Limb (tissue), 2 donors: ENCODE data around the gene PRKAR1B.
"Not testable (repeated sequence)": the region's sequence is repeated elsewhere in the genome, so short reads cannot be mapped to it uniquely, and the experiment has no call there.

Source experiments
- DNase-seq, 2 donors: peaks; one replicate each; pipeline ENCODE4 v3.0.0-alpha.2; 2016; ENCODE audit errors: extremely low spot score in 2 of 2

The PRKAR1B gene

GRCh38 chr7:625376-625971 lies 101.6 kb downstream of the PRKAR1B start:
- DNase-seq = no peak

GRCh38 chr7:623464-623863 lies 103.6 kb downstream of the PRKAR1B start:
- no peak for DNase-seq

DNA sequence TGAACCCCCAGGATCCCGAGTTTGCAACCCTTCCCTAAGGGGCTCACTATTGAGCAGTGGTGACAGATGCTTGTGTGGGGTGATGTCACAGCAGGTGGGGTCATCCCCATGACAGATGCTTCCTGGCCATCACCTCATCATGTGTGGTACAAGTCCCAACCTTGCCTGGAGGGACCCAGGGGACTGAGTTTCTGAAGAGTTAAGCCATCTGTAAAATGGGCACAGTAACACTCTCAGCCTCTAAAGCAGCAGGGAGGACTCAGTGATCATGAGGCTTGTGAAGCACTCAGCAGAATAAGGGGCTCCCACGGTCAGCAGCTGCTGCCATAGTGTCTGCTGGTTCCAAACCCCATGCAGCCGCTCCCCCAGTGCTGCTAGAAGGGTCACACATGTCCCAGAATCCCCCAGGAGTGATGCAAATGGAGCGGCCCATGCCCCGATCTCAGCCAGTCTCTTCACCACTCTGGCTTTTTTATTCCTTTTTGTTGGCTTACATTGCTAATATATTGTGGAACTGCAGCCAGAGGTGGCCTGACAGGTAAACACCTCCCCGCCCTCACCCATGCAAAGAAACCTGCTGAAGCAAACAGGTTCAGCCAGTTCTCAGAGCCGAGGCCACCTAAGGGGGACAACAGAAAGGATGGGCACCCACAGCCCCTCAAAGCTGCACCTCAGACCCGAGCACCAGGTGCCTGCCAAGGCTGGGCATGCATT lies 105.4 kb downstream of the PRKAR1B start:
- no peak for DNase-seq

DNA sequence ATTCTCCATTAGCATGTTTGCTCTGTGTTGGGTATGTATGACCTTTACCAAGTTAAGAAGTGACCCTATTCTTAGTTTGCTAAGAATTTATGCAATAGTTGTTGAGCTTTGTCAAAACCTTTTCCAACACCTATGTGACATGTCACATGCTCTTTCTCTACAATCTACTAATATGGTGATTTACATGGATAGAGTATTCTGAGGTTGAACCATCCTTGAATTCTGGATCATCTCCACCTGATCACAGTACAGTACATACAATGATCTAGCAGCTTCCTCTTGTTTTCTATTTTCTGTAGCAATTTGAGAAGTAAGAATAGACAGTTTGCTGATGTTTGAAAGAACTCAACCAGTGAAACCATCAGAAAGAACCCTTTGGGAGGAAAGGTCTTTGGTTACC lies 106.2 kb downstream of the PRKAR1B start:
- DNase-seq = no peak

- no peak for DNase-seq
Measured at GRCh38 chr7:620056-620455, 107.0 kb downstream of the PRKAR1B start.

DNA sequence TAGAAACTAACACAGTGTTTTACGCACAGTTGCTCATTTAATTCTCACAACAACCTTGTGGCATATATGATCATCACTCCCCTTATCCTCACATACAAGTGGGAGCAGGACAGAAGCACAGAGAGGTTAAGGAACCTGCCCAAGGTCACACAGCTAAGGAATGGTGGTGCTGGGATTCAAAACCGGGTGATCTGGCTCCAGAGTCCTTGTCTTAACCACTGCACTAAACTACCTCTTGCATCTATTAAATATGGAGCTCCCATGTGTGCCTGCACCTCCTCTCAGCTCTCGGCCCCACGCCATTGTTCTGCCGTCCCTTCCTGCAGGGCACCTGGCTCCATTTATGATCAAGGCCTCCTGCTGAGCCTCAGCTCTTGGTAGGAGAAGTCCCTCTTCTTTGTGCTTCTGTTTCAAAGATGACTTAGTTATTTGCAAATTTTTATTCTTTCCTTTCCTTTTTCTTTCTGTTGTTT lies 107.7 kb downstream of the PRKAR1B start:
- DNase-seq = no peak

DNA sequence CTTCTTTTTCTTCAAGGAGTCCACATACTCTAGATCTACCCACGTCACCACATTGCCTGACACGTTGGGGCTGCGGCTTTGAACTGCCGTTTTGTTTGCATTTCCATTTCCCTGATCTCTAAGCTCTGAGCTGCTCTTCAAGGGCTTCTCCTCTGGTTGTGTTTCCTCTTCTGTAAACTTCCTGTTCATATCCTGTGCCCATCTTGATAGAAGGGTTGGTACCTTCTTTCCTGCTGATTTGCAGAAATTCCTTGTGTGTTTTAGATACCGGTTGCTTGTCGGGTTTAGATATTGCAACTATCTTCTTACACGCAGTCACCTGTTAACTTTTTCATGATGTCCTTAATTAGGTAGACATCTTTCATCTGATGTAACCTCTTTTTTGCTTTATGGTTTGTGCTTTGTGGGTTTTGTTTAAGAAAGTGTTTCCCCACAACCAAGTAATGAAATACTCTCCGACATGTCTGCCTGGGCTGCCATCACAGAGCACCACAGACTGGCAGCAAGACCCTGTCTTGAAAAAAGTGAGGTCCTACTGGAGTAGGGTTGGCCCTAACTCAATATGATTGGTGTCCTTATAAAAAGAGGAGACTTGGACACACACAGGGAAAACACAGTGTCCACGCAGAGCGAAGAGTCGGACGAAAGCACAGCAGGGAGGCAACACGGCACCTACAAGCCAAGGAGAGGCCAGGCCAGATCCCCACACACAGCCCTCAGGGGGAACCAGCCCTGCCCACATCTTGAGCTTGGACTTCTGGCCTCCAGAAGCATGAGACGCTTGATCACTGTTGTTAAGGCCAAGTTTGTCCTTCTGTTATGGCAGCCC lies 108.3 kb downstream of the PRKAR1B start:
- no peak for DNase-seq

DNA sequence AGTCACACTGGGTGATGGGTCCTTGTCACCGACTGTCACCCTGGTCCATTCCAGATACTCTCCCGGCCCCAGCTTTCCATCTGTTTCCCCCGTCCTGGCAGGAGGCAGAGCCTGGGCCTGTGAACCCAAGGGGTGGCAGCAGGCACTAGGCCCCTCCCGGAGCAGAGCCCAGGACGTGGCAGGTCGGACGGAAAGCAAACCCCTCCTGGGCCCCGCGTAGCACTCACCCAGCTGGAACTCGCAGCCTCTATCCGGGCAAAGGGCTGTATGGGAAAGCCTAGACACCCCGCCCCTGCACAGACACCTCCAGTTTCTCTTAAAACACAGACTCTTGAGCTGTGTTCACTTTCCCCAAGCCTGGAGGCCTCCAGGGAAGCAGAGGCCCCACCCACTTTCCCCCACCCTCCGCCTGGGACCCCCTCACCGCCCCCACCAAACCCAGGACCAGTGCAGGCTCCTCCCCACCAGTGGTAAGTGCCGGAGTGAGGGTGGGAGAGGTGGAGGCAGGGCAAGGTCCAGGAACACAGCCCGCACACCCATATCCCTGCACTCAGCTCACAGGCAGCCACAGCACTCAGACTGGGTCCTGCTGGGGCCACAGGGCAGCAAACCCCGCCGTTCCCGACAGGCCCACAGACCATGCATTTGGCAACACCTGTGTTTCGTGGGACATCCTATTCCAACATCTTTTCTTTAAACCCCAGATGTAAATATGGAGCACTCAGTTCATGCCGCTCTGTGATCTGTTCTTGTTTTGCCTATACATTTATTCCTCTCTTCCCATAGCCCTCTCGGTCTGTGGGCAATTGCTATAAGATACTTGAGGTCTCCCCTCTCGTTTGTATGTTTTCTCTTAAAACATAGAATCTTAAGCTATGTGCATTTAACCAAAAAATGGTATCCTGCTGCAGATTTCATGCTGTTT lies 109.2 kb downstream of the PRKAR1B start:
- no peak for DNase-seq

DNA sequence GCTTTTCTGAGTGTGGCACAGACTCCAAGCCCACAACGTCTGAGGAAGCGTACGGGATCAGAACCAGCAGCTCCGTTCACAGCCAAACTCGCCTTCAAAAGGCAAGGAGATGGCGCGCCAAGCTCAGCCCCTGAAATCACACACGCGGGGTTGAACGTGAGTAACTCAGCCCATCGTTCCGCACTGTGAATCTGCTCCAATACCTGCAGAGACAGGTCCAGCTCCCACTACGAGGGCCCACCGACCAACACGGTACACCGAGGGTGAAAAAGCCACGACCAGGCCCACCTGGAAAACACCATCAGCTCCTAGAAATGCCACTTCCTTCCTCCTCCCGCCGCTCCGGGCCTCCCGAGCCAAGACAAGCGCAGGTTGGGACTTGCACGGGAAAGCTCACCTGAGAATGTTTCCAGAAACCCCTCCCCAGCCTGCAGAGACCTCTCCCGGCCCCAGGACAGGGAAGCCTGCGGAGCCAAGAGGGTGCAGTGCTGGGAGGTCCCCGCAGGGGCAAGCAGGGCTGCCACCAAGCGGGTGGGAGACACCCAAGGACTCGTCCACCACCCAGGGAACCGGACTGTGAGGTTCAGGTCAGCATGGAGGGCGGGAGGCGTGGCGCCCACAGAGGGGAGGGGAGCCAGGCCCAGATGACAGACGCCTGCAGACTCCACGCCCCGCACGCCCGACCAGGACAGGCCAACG lies 113.5 kb downstream of the PRKAR1B start:
- no peak for DNase-seq

DNA sequence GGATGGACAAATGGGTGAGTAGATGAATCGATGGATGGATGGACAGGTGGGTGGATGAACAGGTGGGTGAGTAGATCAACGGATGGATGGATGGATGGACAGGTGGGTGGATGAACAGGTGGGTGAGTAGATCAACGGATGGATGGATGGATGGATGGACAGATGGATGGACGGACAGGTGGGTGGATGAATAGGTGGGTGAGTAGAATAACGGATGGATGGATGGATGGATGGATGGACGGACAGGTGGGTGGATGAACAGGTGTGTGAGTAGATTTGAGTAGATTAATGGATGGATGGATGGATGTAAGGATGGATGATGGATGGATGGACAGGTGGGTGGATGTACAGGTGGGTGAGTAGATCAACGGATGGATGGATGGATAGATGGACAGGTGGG lies 115.2 kb downstream of the PRKAR1B start:
- not testable (repeated sequence) for DNase-seq

DNA sequence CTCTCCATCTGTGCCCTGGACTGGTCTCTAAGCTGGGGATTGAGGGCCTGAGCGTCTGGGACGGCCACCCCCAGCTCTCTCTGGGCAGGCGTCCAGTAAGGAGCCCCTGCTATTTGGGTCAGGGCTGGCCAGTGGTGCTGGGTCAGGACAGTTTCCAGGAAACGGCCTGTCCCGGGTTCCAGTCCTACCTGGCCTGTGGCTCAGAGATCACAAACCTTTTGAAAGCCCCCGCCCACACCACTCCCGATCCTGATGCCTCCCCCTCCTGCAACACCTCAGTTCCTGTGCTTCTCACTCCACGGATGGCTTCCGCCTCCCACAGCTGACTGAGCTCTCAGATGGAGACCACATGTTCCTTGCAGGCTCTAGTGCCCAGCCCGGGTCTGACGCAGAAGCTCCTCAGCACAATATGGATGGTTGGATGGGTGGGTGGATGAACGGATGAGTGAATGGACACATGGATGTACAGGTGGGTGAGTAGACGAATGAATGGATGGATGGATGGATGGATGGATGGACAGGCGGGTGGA lies 115.7 kb downstream of the PRKAR1B start:
- no peak for DNase-seq

DNA sequence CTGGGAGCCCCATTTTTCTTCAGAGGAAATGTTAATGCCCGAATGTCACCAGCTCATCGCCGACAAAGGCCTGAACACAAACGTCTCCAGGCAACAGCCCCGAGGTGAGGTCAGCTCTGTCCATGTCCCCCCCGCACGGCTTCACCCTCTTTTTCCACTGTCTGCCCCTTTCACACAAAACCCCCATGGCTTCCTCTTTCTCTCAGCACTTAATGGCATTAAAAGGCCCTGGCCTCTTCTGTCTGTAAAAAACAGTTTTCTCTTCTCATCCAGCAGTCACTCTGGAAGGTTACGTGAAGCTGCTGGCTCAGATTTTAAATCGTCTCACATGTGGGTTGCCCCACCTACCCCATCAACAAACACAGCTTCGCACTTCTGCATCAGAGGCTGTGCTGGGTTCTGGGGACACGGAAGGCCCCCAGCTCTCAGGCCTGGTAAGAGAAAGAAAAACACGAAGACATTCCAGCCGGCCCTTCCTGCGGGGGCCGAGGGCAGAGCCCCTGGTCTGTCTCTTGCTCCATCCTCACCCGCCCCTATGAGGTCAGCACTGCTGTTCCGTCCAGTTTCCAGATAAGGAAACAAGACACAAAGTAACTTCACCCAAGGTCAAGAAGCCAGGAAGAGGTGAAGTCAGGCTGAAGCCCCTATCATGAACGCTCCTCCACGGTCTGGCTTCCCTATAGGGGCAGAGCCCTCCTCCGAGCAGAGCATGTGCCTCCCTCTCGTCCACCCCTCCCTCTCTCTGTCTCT lies 116.4 kb downstream of the PRKAR1B start:
- no peak for DNase-seq

GRCh38 chr7:610141-610530 lies 116.9 kb downstream of the PRKAR1B start:
- no peak for DNase-seq

- DNase-seq = no peak
Measured at GRCh38 chr7:609365-609764, 117.7 kb downstream of the PRKAR1B start.

- DNase-seq = no peak
Measured at GRCh38 chr7:608954-609353, 118.1 kb downstream of the PRKAR1B start.

- no peak for DNase-seq
Measured at GRCh38 chr7:608361-608760, 118.7 kb downstream of the PRKAR1B start.

DNA sequence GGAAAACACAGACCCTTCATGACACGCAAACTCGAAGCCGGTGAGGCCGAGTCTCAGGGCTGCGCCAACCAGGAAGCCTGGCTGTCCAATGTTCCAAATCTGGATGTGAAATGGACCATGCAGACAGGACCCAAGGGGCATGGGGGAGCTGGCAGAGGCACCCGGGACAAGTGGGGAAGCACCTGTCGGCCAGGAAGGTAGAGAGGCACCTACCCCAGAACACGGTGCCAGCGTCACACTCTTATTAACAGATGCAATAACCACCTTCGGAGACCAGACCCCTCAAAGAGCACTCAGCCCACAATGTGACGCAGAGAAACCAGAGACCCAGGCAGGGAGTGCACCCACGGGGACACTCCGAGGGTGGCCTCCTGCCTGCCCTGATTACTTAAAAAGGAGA lies 119.1 kb downstream of the PRKAR1B start:
- no peak for DNase-seq

DNA sequence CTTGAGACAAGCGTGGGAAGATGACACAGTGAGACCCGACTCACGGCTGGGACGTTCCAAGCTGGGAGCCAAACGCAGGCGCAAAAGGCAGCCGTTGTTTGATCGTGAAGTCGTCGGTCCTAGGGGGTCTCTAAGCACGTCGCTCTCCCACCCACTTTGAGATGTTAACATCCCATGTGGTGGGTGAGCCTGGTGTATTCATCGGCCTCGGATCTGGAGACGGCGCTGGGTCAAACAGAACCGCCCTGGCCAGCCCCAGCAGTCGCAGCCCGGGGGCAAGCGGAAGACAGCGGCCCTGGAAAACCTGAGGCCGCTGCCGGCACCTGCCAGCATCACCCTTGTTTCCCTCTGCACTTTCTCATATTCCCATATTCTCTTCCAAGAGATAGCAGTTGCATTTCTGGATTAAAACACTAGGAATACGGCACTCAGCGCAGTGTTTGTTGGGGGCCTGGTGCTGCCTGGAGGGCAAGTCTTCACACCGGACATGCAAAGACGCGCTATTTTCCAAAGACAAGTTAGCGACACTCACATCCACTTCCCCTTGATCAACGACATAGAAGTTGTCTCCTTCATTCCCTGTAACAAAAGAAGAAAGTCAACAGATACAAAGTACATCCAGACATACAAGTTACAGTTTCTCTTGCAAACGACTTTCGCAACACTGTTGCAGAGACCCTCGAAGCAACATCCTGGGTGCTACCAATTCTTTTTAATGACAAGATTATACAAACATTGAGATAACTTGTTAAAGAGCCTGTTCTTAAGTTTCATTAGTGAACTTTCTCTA lies 121.2 kb downstream of the PRKAR1B start:
- no peak for DNase-seq
